OCI-LY7 (cell line): Measurements from ENCODE around the gene KCNMB2. TPM values are rescaled to one million over a fixed set of nuclear protein-coding genes. Genes with fewer than 3 reads are reported as not detected.

Source experiments
- BruUV-seq: library from RNA; stranded (reverse); fragments of 400-500 nt; replicated peaks from 2 replicates; lab custom pipeline; 2021; lab: Mats Ljungman, UMichigan
- CTCF ChIA-PET: fragments of 300-600 bp; sonication (Branson Sonifier 250); formaldehyde crosslinking; loops from one replicate; lab custom pipeline; 2022; ENCODE audit warnings: antibody characterized with exemption; ENCODE audit not compliant: unreplicated experiment; lab: Charles Lee
- POLR2A ChIA-PET: fragments of 300-600 bp; sonication (Branson Sonifier 250); formaldehyde crosslinking; loops from one replicate; lab custom pipeline; 2022; ENCODE audit warnings: antibody characterized with exemption; lab: Charles Lee
- DNase-seq: peaks from one replicate; pipeline ENCODE4 v3.0.0-alpha.2; 2015; ENCODE audit warnings: low spot score
- H2AFZ ChIP-seq: fragments of 200-600 bp; sonication (generic), shearing (Covaris generic); 2 replicates; pipeline ENCODE4 v1.6.1; 2014; ENCODE audit warnings: mild to moderate bottlenecking, antibody characterized with exemption, low read length, moderate library complexity
- H3K27ac ChIP-seq: fragments of 200-600 bp; sonication (generic); 2 replicates; pipeline ENCODE4 v1.5.1; 2014; ENCODE audit warnings: mixed run types, low read depth, mild to moderate bottlenecking, moderate library complexity, low read length, inconsistent platforms; ENCODE audit not compliant: poor library complexity, severe bottlenecking
- H3K36me3 ChIP-seq: fragments of 200-600 bp; sonication (generic); 2 replicates; pipeline ENCODE4 v1.6.1; 2014; ENCODE audit warnings: mild to moderate bottlenecking, antibody characterized with exemption, low read length, moderate library complexity, mixed read lengths; ENCODE audit not compliant: insufficient read depth
- H3K4me1 ChIP-seq: fragments of 200-600 bp; sonication (generic); 2 replicates; pipeline ENCODE4 v1.5.1; 2014; ENCODE audit warnings: mild to moderate bottlenecking, low read length; ENCODE audit not compliant: insufficient read depth, poor library complexity, severe bottlenecking
- H3K4me2 ChIP-seq: fragments of 200-600 bp; sonication (generic); 2 replicates; pipeline ENCODE4 v1.6.1; 2014; ENCODE audit warnings: mild to moderate bottlenecking, low read length
- H3K4me3 ChIP-seq: fragments of 200-600 bp; sonication (generic); 2 replicates; pipeline ENCODE4 v1.5.1; 2014; ENCODE audit warnings: mild to moderate bottlenecking, low read depth, low read length; ENCODE audit not compliant: poor library complexity, severe bottlenecking
- H3K79me2 ChIP-seq: fragments of 200-600 bp; sonication (generic); 2 replicates; pipeline ENCODE4 v1.6.1; 2016; ENCODE audit warnings: low read depth, mild to moderate bottlenecking, low read length, moderate library complexity, mixed read lengths; ENCODE audit not compliant: insufficient read depth
- H3K9me2 ChIP-seq: fragments of 200-600 bp; sonication (generic); 2 replicates; pipeline ENCODE4 v1.6.1; 2016; ENCODE audit warnings: mild to moderate bottlenecking, low read length, mixed read lengths; ENCODE audit not compliant: insufficient read depth
- H3K9me3 ChIP-seq: fragments of 200-600 bp; sonication (generic); 2 replicates; pipeline ENCODE4 v1.6.1; 2014; ENCODE audit warnings: mild to moderate bottlenecking, mixed run types, low read length, mixed read lengths
- H4K20me1 ChIP-seq: fragments of 200-600 bp; sonication (generic); 2 replicates; pipeline ENCODE4 v1.6.1; 2014; ENCODE audit warnings: mild to moderate bottlenecking, antibody characterized with exemption, low read length, moderate library complexity, mixed read lengths; ENCODE audit not compliant: insufficient read depth
- EZH2phosphoT487 ChIP-seq: fragments of 200-600 bp; sonication (generic); IDR thresholded peaks from 2 replicates; pipeline ENCODE4 v1.6.1; 2018; ENCODE audit warnings: low read depth, borderline replicate concordance, mild to moderate bottlenecking, mixed run types, antibody characterized with exemption, low read length, moderate library complexity, mixed read lengths
- intact Hi-C: fragments of 100-400 bp; cut with micrococcal nuclease; formaldehyde crosslinking; loops from one replicate; pipeline ENCODE4 v1.10.0; 2022; ENCODE audit not compliant: unreplicated experiment
- total RNA-seq, 2 experiments: library from RNA; depleted of rRNA in 1 of 2; stranded (reverse); fragments of >200 nt in 1 of 2; shearing (Covaris generic) in 1 of 2; gene quantifications; 2 replicates each; pipeline ENCODE4 v1.2.3, GENCODE V29; 2014 to 2022
- TF ChIP-seq, protein P1 (sequence below): fragments of 200-600 bp; sonication (generic); conservative IDR thresholded peaks from 2 replicates; pipeline ENCODE4 v1.5.1; 2014; ENCODE audit warnings: mild to moderate bottlenecking, antibody characterized with exemption, low read length, moderate library complexity, mixed read lengths

Gene KCNMB2
- total RNA-seq, 2 experiments from 2014 or later, result not detected

GRCh38 chr3:178525251-178525650 is 11.0 kb upstream of the KCNMB2 start:
- H3K4me1 ChIP-seq, result no peaks in the 10 kb centered on the region
- no peak overlapping the region for H2AFZ ChIP-seq
- intact Hi-C loops, result no loop called here
- BruUV-seq, result no TSS peak
- no peak overlapping the region for H3K27ac ChIP-seq
- CTCF ChIA-PET, result no interaction called here
- no peaks in the 10 kb centered on the region for H3K9me3 ChIP-seq
- no peaks in the 10 kb centered on the region for H3K36me3 ChIP-seq
- H4K20me1 ChIP-seq, result no peaks in the 10 kb centered on the region
- no peak overlapping the region for H3K4me3 ChIP-seq
- no peak for TF ChIP-seq EZH2phosphoT487
- TF ChIP-seq, protein P1, sequence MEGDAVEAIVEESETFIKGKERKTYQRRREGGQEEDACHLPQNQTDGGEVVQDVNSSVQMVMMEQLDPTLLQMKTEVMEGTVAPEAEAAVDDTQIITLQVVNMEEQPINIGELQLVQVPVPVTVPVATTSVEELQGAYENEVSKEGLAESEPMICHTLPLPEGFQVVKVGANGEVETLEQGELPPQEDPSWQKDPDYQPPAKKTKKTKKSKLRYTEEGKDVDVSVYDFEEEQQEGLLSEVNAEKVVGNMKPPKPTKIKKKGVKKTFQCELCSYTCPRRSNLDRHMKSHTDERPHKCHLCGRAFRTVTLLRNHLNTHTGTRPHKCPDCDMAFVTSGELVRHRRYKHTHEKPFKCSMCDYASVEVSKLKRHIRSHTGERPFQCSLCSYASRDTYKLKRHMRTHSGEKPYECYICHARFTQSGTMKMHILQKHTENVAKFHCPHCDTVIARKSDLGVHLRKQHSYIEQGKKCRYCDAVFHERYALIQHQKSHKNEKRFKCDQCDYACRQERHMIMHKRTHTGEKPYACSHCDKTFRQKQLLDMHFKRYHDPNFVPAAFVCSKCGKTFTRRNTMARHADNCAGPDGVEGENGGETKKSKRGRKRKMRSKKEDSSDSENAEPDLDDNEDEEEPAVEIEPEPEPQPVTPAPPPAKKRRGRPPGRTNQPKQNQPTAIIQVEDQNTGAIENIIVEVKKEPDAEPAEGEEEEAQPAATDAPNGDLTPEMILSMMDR, result no peak
- POLR2A ChIA-PET, result interaction anchor here (0.6 to 1.2 kb wide), 8 partner anchors 10 to 419 kb away, joined by 3 to 5 read pairs (median 3); partner anchors contain the start of gene KCNMB2
- H3K9me2 ChIP-seq, result no peaks in the 10 kb centered on the region
- H3K4me2 ChIP-seq, result no peak overlapping the region
- H3K79me2 ChIP-seq, result no peaks in the 10 kb centered on the region
- no peak for DNase-seq

- intact Hi-C loops, result no loop called here
- H3K9me3 ChIP-seq, result no peaks in the 10 kb centered on the region
- H3K4me3 ChIP-seq, result no peak overlapping the region
- no peak for DNase-seq
- no peak overlapping the region for H3K27ac ChIP-seq
- H2AFZ ChIP-seq, result no peak overlapping the region
- no peaks in the 10 kb centered on the region for H4K20me1 ChIP-seq
- H3K36me3 ChIP-seq, result no peaks in the 10 kb centered on the region
- no peak overlapping the region for H3K4me2 ChIP-seq
- H3K9me2 ChIP-seq, result no peaks in the 10 kb centered on the region
- no peaks in the 10 kb centered on the region for H3K79me2 ChIP-seq
- ChIA-PET POLR2A (interaction anchor here (0.8 kb wide), 1 partner anchor 12 kb away, joined by 3 read pairs; no protein-coding TSS in a partner anchor), CTCF (no interaction called here)
- TF ChIP-seq, protein P1, result no peak
- TF ChIP-seq EZH2phosphoT487, result no peak
- no TSS peak for BruUV-seq
- H3K4me1 ChIP-seq, result no peaks in the 10 kb centered on the region
These were observed 9.9 kb upstream of the KCNMB2 start for GRCh38 chr3:178526291-178526690.

DNA sequence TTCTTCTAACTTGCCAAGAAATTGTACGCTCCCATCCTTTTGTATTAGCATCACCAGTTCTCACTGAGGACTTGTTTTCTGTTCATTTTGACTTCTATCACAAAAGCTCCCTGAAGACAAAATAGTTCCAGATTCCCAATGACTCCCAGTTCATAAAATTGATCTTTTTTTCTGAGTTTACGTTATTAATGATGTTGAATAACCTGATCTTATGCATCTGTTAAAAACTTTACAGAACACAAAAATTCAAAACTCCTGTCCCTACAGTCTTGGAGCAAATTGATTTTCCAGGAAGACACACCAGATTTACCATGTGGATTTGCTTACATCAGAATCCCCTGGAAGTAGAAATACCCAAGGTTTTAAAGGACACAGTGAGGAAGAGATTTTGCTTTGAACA is 8.3 kb upstream of the KCNMB2 start:
- intact Hi-C loops, result no loop called here
- H3K4me3 ChIP-seq, result no peak overlapping the region
- H3K36me3 ChIP-seq, result no peaks in the 10 kb centered on the region
- DNase-seq, result no peak
- no peak overlapping the region for H3K4me2 ChIP-seq
- H4K20me1 ChIP-seq, result no peaks in the 10 kb centered on the region
- no peaks in the 10 kb centered on the region for H3K4me1 ChIP-seq
- H3K9me3 ChIP-seq, result no peaks in the 10 kb centered on the region
- H3K27ac ChIP-seq, result no peak overlapping the region
- H3K9me2 ChIP-seq, result no peaks in the 10 kb centered on the region
- H2AFZ ChIP-seq, result no peak overlapping the region
- ChIA-PET CTCF (no interaction called here), POLR2A (interaction anchor here (0.7 kb wide), 1 partner anchor 73 kb away, joined by 3 read pairs; no protein-coding TSS in a partner anchor)
- no TSS peak for BruUV-seq
- no peaks in the 10 kb centered on the region for H3K79me2 ChIP-seq
- no peak for TF ChIP-seq EZH2phosphoT487
- TF ChIP-seq, protein P1, result no peak
